Ishikawa (cell line): ENCODE results near the gene CDHR1.

Experiments used
- CEBPB ChIP-seq: IDR thresholded peaks from 2 replicates; pipeline ENCODE4 v1.6.1; 2012
- CREB1 ChIP-seq: IDR thresholded peaks from 2 replicates; pipeline ENCODE4 v1.6.1; 2012; ENCODE audit warnings: low read depth
- EP300 ChIP-seq: IDR thresholded peaks from 2 replicates; pipeline ENCODE4 v1.6.1; 2012; ENCODE audit warnings: borderline replicate concordance
- FOXM1 ChIP-seq: IDR thresholded peaks from 2 replicates; pipeline ENCODE4 v1.6.1; 2012; ENCODE audit warnings: low read depth, borderline replicate concordance
- MAX ChIP-seq: IDR thresholded peaks from 2 replicates; pipeline ENCODE4 v1.6.1; 2012
- NFIC ChIP-seq: IDR thresholded peaks from 2 replicates; pipeline ENCODE4 v1.6.1; 2012
- RAD21 ChIP-seq: IDR thresholded peaks from 2 replicates; pipeline ENCODE4 v1.6.1; 2012; ENCODE audit warnings: low read depth
- TAF1 ChIP-seq: IDR thresholded peaks from 2 replicates; pipeline ENCODE4 v1.6.1; 2012; ENCODE audit warnings: low read depth, mild to moderate bottlenecking
- TCF12 ChIP-seq: IDR thresholded peaks from 2 replicates; pipeline ENCODE4 v1.6.1; 2012; ENCODE audit warnings: low read depth
- TEAD4 ChIP-seq: IDR thresholded peaks from 2 replicates; pipeline ENCODE4 v1.6.1; 2012
- YY1 ChIP-seq: IDR thresholded peaks from 2 replicates; pipeline ENCODE4 v1.6.1; 2012; ENCODE audit warnings: low read depth
- TF ChIP-seq, protein P1 (sequence below): IDR thresholded peaks from 2 replicates; pipeline ENCODE4 v1.6.1; 2012; ENCODE audit warnings: low read depth, mild to moderate bottlenecking
- TF ChIP-seq, protein P2 (sequence below): IDR thresholded peaks from 2 replicates; pipeline ENCODE4 v1.6.1; 2012

- TF ChIP-seq TCF12 (no peak), EP300 (no peak), FOXM1 (no peak), TAF1 (no peak), CREB1 (no peak), NFIC (no peak), CEBPB (no peak), YY1 (no peak), RAD21 (no peak), MAX (no peak), TEAD4 (no peak)
- TF ChIP-seq, protein P1, sequence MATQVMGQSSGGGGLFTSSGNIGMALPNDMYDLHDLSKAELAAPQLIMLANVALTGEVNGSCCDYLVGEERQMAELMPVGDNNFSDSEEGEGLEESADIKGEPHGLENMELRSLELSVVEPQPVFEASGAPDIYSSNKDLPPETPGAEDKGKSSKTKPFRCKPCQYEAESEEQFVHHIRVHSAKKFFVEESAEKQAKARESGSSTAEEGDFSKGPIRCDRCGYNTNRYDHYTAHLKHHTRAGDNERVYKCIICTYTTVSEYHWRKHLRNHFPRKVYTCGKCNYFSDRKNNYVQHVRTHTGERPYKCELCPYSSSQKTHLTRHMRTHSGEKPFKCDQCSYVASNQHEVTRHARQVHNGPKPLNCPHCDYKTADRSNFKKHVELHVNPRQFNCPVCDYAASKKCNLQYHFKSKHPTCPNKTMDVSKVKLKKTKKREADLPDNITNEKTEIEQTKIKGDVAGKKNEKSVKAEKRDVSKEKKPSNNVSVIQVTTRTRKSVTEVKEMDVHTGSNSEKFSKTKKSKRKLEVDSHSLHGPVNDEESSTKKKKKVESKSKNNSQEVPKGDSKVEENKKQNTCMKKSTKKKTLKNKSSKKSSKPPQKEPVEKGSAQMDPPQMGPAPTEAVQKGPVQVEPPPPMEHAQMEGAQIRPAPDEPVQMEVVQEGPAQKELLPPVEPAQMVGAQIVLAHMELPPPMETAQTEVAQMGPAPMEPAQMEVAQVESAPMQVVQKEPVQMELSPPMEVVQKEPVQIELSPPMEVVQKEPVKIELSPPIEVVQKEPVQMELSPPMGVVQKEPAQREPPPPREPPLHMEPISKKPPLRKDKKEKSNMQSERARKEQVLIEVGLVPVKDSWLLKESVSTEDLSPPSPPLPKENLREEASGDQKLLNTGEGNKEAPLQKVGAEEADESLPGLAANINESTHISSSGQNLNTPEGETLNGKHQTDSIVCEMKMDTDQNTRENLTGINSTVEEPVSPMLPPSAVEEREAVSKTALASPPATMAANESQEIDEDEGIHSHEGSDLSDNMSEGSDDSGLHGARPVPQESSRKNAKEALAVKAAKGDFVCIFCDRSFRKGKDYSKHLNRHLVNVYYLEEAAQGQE: no peak
- TF ChIP-seq, protein P2, sequence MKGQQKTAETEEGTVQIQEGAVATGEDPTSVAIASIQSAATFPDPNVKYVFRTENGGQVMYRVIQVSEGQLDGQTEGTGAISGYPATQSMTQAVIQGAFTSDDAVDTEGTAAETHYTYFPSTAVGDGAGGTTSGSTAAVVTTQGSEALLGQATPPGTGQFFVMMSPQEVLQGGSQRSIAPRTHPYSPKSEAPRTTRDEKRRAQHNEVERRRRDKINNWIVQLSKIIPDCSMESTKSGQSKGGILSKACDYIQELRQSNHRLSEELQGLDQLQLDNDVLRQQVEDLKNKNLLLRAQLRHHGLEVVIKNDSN: no peak
These were observed 8.0 kb downstream of the CDHR1 start for GRCh38 chr10:84202349-84202748.
